ENCODE results near the gene XAB2.

Gene XAB2

DNA sequence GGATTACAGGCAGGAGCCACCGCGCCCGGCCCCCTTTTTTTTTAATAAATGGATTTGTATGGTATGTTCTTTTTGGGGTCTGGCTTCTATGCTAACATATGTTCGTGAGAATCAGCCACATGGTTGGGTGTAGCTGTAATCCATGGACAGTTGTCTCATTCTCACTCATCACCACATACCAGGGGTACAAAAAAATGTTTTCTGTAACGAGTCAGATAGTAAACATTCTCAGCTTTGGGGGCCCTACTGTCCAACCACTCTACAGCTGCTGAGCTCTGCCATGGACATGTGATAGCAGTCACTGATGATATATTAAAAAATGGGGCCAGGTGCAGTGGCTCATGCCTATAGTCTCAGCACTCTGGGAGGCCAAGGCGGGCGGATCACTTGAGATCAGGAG is 34.4 kb upstream of the XAB2 start:
- POLR2A ChIA-PET (ENCODE audit: low non-redundant PET) = no interaction called here

GRCh38 chr19:7662657-7663056 is 33.3 kb upstream of the XAB2 start:
- ChIA-PET CTCF (no interaction called here), POLR2A (ENCODE audit: low non-redundant PET) (no interaction called here)
- no peak for TF ChIP-seq CTCF (conservative IDR thresholded peaks at IDR 0.05; ENCODE audit: low read depth)
- DNase-seq (ENCODE audit: low spot score) = no peak
- H3K27ac ChIP-seq = no peak overlapping the region

More for the DNA sequence above, 34.4 kb upstream of the XAB2 start:
- H3K27ac ChIP-seq = no peak overlapping the region
- DNase-seq (ENCODE audit: low spot score) = no peak
- no peak for TF ChIP-seq CTCF (conservative IDR thresholded peaks at IDR 0.05; ENCODE audit: low read depth)
- CTCF ChIA-PET = interaction anchor here (0.8 kb wide), 1 partner anchor 17 kb away, joined by 3 read pairs; the partner anchor contains the start of gene TRAPPC5

GRCh38 chr19:7661744-7662538 is 32.6 kb upstream of the XAB2 start:
- TF ChIP-seq CTCF (conservative IDR thresholded peaks at IDR 0.05; ENCODE audit: low read depth) = no peak
- no peak for DNase-seq (ENCODE audit: low spot score)
- no peak overlapping the region for H3K27ac ChIP-seq
- POLR2A ChIA-PET (ENCODE audit: low non-redundant PET) = no interaction called here
- CTCF ChIA-PET = interaction anchor here (0.8 kb wide), 1 partner anchor 82 kb away, joined by 5 read pairs; no protein-coding TSS in a partner anchor

- POLR2A ChIA-PET (ENCODE audit: low non-redundant PET) = no interaction called here
- TF ChIP-seq CTCF (conservative IDR thresholded peaks at IDR 0.05; ENCODE audit: low read depth) = no peak
- H3K27ac ChIP-seq = no peak overlapping the region
- DNase-seq (ENCODE audit: low spot score) = no peak
- CTCF ChIA-PET = interaction anchor here (0.7 kb wide), 1 partner anchor 16 kb away, joined by 3 read pairs; no protein-coding TSS in a partner anchor
These were observed 28.9 kb upstream of the XAB2 start for GRCh38 chr19:7658219-7658686.

GRCh38 chr19:7657131-7657751 is 27.9 kb upstream of the XAB2 start:
- H3K27ac ChIP-seq = no peak overlapping the region
- no peak for TF ChIP-seq CTCF (conservative IDR thresholded peaks at IDR 0.05; ENCODE audit: low read depth)
- DNase-seq (ENCODE audit: low spot score) = no peak
- POLR2A ChIA-PET (ENCODE audit: low non-redundant PET) = interaction anchor here (0.6 kb wide), 1 partner anchor 27 kb away, joined by 6 read pairs; no protein-coding TSS in a partner anchor
- CTCF ChIA-PET = interaction anchor here (0.6 to 0.7 kb wide), 3 partner anchors 15 to 45 kb away, joined by 3 read pairs; partner anchors contain the start of gene FCER2

GRCh38 chr19:7655581-7655980 is 26.2 kb upstream of the XAB2 start:
- no peak for DNase-seq (ENCODE audit: low spot score)
- no peak for TF ChIP-seq CTCF (conservative IDR thresholded peaks at IDR 0.05; ENCODE audit: low read depth)
- H3K27ac ChIP-seq = no peak overlapping the region
- ChIA-PET POLR2A (ENCODE audit: low non-redundant PET) (no interaction called here), CTCF (no interaction called here)

Measured in RWPE1 (cell line).